ENCODE data around the gene PTPRM. TPM values are rescaled to one million over a fixed set of nuclear protein-coding genes. Genes with fewer than 3 reads are reported as not detected.

Gene PTPRM
- total and polyA plus RNA-seq, 2 of the 4 experiments (the other 2 are of a cell fraction): 28.3 to 51.2 TPM

DNA sequence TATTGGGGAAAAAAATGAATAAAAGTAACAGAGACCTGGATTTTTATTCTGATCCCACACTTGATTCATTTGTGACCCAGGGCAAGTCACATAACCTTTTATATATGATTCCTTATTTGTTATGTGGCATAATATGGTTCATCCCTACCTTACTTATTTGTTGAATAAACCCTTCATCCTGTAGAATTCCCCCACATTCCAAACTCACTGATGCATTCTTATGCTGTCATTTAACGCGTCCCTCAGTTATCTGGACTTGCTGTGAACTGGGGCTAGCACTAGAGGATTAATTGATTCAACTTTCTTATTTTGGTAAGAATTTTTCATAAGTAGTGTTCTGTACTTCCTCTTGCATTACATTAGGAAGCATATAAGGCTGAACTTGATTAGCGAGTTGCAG, 657.5 kb downstream of the PTPRM start:
- in situ Hi-C loops (cut with MboI; ENCODE audit: low sequenced_read_pairs): no loop called here
- no peak overlapping the region for H3K14ac ChIP-seq (replicated peaks; ENCODE audit: low read depth, low read length)
- no peaks in the 10 kb centered on the region for H3K4me1 ChIP-seq (ENCODE audit: control insufficient read depth, insufficient read depth, low read length)
- no CpG with 5 or more reads among the region's 3 CpGs for WGBS, 2 experiments (ENCODE audit: extremely low coverage in 2 of 2, insufficient read length in 1 of 2)
- H3K36me3 ChIP-seq (ENCODE audit: control insufficient read depth, insufficient read depth, low read length): peaks cover 2% of the 10 kb centered on the region; the same call in 1 of the 2 replicates
- no peaks in the 10 kb centered on the region for H4K20me1 ChIP-seq (ENCODE audit: insufficient read depth, low read length)
- H2BK20ac ChIP-seq (ENCODE audit: low read depth, low read length): no peak overlapping the region
- no peak for TF ChIP-seq CEBPB (IDR thresholded peaks at IDR 0.05; ENCODE audit: low read depth, low read length)
- TF ChIP-seq POLR2A (IDR thresholded peaks at IDR 0.05; ENCODE audit: low read depth, low read length): no peak
- no peak for TF ChIP-seq MAZ (IDR thresholded peaks at IDR 0.05; ENCODE audit: borderline replicate concordance, low read depth, low read length)
- TF ChIP-seq, protein P1, sequence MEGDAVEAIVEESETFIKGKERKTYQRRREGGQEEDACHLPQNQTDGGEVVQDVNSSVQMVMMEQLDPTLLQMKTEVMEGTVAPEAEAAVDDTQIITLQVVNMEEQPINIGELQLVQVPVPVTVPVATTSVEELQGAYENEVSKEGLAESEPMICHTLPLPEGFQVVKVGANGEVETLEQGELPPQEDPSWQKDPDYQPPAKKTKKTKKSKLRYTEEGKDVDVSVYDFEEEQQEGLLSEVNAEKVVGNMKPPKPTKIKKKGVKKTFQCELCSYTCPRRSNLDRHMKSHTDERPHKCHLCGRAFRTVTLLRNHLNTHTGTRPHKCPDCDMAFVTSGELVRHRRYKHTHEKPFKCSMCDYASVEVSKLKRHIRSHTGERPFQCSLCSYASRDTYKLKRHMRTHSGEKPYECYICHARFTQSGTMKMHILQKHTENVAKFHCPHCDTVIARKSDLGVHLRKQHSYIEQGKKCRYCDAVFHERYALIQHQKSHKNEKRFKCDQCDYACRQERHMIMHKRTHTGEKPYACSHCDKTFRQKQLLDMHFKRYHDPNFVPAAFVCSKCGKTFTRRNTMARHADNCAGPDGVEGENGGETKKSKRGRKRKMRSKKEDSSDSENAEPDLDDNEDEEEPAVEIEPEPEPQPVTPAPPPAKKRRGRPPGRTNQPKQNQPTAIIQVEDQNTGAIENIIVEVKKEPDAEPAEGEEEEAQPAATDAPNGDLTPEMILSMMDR (conservative IDR thresholded peaks at IDR 0.05; ENCODE audit: low read depth, low read length): no peak
- TF ChIP-seq, protein P2, sequence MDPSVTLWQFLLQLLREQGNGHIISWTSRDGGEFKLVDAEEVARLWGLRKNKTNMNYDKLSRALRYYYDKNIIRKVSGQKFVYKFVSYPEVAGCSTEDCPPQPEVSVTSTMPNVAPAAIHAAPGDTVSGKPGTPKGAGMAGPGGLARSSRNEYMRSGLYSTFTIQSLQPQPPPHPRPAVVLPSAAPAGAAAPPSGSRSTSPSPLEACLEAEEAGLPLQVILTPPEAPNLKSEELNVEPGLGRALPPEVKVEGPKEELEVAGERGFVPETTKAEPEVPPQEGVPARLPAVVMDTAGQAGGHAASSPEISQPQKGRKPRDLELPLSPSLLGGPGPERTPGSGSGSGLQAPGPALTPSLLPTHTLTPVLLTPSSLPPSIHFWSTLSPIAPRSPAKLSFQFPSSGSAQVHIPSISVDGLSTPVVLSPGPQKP (IDR thresholded peaks at IDR 0.05; ENCODE audit: borderline replicate concordance, low read depth, low read length): no peak
- no peak for TF ChIP-seq BHLHE40 (IDR thresholded peaks at IDR 0.05; ENCODE audit: low read depth, low read length)
- no peak for TF ChIP-seq RAD21 (IDR thresholded peaks at IDR 0.05; ENCODE audit: low read length)
- TF ChIP-seq RFX5 (IDR thresholded peaks at IDR 0.05; ENCODE audit: low read depth, low read length): no peak
- no peak for TF ChIP-seq CHD1 (IDR thresholded peaks at IDR 0.05; ENCODE audit: low read depth, low read length)
- TF ChIP-seq, protein P3, sequence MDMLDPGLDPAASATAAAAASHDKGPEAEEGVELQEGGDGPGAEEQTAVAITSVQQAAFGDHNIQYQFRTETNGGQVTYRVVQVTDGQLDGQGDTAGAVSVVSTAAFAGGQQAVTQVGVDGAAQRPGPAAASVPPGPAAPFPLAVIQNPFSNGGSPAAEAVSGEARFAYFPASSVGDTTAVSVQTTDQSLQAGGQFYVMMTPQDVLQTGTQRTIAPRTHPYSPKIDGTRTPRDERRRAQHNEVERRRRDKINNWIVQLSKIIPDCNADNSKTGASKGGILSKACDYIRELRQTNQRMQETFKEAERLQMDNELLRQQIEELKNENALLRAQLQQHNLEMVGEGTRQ (IDR thresholded peaks at IDR 0.05; ENCODE audit: low read depth, low read length): no peak
- TF ChIP-seq MAFK (IDR thresholded peaks at IDR 0.05; ENCODE audit: low read depth, low read length): no peak
- no peak for TF ChIP-seq NFE2L2 (IDR thresholded peaks at IDR 0.05; ENCODE audit: low read depth, low read length)
- TF ChIP-seq RCOR1 (IDR thresholded peaks at IDR 0.05; ENCODE audit: insufficient replicate concordance, low read length): no peak
- TF ChIP-seq MXI1 (IDR thresholded peaks at IDR 0.05; ENCODE audit: borderline replicate concordance, low read depth, low read length): no peak
- no peak for TF ChIP-seq FOS (IDR thresholded peaks at IDR 0.05; ENCODE audit: low read depth, low read length)
- TF ChIP-seq SMC3 (IDR thresholded peaks at IDR 0.05; ENCODE audit: low read depth, low read length): no peak
- CTCF ChIA-PET: no interaction called here
- POLR2A ChIA-PET (ENCODE audit: unreplicated experiment): no interaction called here
- H3K9me1 ChIP-seq (ENCODE audit: insufficient read depth, low read length): no peaks in the 10 kb centered on the region
- no peak overlapping the region for H4K91ac ChIP-seq (ENCODE audit: insufficient read depth, low read depth, low read length)
- H2BK120ac ChIP-seq (ENCODE audit: low read depth, low read length): no peak overlapping the region
- H2BK15ac ChIP-seq (ENCODE audit: low read depth, low read length): no peak overlapping the region
- no peak overlapping the region for H3K4me3 ChIP-seq (ENCODE audit: insufficient read depth, low read depth, low read length)
- H4K5ac ChIP-seq (ENCODE audit: low read depth, low read length): no peak overlapping the region
- no peaks in the 10 kb centered on the region for H3K27me3 ChIP-seq (ENCODE audit: control insufficient read depth, insufficient read depth, low read length)
- H3K56ac ChIP-seq (ENCODE audit: extremely low read depth, insufficient read depth, low read length): no peak overlapping the region
- BruUV-seq (replicated peaks): no TSS peak
- no peaks in the 10 kb centered on the region for H3K79me1 ChIP-seq (ENCODE audit: low read depth in 1 of 2, low read length in 2 of 2)
- DNase-seq (peak; percentile 28), ATAC-seq (ENCODE audit: low read depth) (no peak)
- H2BK5ac ChIP-seq (ENCODE audit: low read depth, low read length, poor library complexity, severe bottlenecking): no peak overlapping the region
- H3K9ac ChIP-seq (ENCODE audit: low read depth, low read length): no peak overlapping the region
- H3K9me3 ChIP-seq (ENCODE audit: control insufficient read depth, insufficient read depth, low read length): 0 out of 2 replicates have a peak, but pooled peaks cover 2% of the 10 kb centered on the region
- intact Hi-C loops (cut with micrococcal nuclease): no loop called here
- H2AK5ac ChIP-seq (ENCODE audit: low read depth, low read length): no peak overlapping the region
- H3K27ac ChIP-seq (ENCODE audit: insufficient read depth, low read length): no peak overlapping the region
- H3K18ac ChIP-seq (ENCODE audit: low read depth, low read length): no peak overlapping the region
- H2AFZ ChIP-seq (replicated peaks; ENCODE audit: low read length, poor library complexity): no peak overlapping the region
- H2AK9ac ChIP-seq (replicated peaks; ENCODE audit: low read depth, low read length, poor library complexity): no peak overlapping the region
- H3K4ac ChIP-seq (ENCODE audit: low read depth, low read length): no peak overlapping the region
- H3K23ac ChIP-seq (ENCODE audit: low read depth, low read length): no peak overlapping the region
- no peak overlapping the region for H4K8ac ChIP-seq (ENCODE audit: low read depth in 2 of 2, low read length in 2 of 2)
- H3K4me2 ChIP-seq (ENCODE audit: low read depth, low read length): no peak overlapping the region
- dilution Hi-C loops (cut with HindIII; ENCODE audit: low sequenced_read_pairs, unreplicated experiment): no loop called here
